HL-60 (cell line): ENCODE measurements around the gene R3HDM2.
A peak's percentile ranks its signal among the peaks of the same experiment; 100 is the strongest.

Experiments used
- DNase-seq, 2 experiments: peaks; one replicate each; pipeline ENCODE4 v3.0.0-alpha.2; 2010 to 2020; ENCODE audit warnings: low read depth in 1 of 2, low spot score in 1 of 2
- H3K27ac ChIP-seq: fragments of 250-450 bp; sonication (Bioruptor Pico); replicated peaks from 2 replicates; pipeline ENCODE4 v1.5.1; 2020; ENCODE audit warnings: mild to moderate bottlenecking, moderate library complexity
- H3K27me3 ChIP-seq: fragments of 250-450 bp; sonication (Bioruptor Pico); 2 replicates; pipeline ENCODE4 v1.5.1; 2021; ENCODE audit warnings: mild to moderate bottlenecking, moderate library complexity; ENCODE audit not compliant: insufficient read depth, poor library complexity, severe bottlenecking
- H3K4me3 ChIP-seq: replicated peaks from 2 replicates; pipeline ENCODE4 v1.5.1; 2011; ENCODE audit warnings: mild to moderate bottlenecking, control low read depth, low read length; ENCODE audit not compliant: insufficient read depth
- GABPA ChIP-seq: IDR thresholded peaks from 2 replicates; pipeline ENCODE4 v1.6.1; 2012; ENCODE audit warnings: low read depth
- POLR2AphosphoS5 ChIP-seq: IDR thresholded peaks from 2 replicates; pipeline ENCODE4 v1.6.1; 2012; ENCODE audit warnings: low read depth
- SPI1 ChIP-seq: IDR thresholded peaks from 2 replicates; pipeline ENCODE4 v1.6.1; 2012; ENCODE audit warnings: low read depth, mild to moderate bottlenecking, borderline replicate concordance
- TF ChIP-seq, protein P1 (sequence below): IDR thresholded peaks from 2 replicates; pipeline ENCODE4 v1.6.1; 2012; ENCODE audit warnings: low read depth; ENCODE audit not compliant: insufficient replicate concordance
- TF ChIP-seq, protein P2 (sequence below): IDR thresholded peaks from one replicate; pipeline ENCODE4 v1.5.1; 2011; ENCODE audit warnings: low read length, control low read depth, inconsistent platforms; ENCODE audit not compliant: insufficient read depth

The R3HDM2 gene

DNA sequence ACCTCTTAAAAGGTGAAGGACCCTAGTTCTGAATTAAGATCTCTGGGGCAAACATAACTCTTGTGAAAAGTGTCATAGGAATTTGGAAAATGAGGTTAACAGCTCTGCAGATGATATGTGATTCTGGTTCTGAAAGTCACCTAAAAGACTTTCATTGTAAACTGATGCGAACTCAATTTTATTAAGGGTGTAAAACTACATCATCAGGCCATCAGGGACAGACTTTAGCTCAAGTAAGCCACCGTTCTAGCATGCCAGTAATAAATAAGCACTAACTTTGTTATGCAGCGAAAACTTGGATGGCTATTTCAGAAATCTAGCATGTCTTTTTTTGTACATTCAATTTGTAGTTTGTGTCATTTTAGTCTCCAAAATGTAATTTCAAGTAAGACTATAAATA, 61.6 kb downstream of the R3HDM2 start:
- no peak overlapping the region for H3K27ac ChIP-seq
- no peak for DNase-seq
- TF ChIP-seq GABPA (no peak), SPI1 (no peak), POLR2AphosphoS5 (no peak)
- TF ChIP-seq, protein P1, sequence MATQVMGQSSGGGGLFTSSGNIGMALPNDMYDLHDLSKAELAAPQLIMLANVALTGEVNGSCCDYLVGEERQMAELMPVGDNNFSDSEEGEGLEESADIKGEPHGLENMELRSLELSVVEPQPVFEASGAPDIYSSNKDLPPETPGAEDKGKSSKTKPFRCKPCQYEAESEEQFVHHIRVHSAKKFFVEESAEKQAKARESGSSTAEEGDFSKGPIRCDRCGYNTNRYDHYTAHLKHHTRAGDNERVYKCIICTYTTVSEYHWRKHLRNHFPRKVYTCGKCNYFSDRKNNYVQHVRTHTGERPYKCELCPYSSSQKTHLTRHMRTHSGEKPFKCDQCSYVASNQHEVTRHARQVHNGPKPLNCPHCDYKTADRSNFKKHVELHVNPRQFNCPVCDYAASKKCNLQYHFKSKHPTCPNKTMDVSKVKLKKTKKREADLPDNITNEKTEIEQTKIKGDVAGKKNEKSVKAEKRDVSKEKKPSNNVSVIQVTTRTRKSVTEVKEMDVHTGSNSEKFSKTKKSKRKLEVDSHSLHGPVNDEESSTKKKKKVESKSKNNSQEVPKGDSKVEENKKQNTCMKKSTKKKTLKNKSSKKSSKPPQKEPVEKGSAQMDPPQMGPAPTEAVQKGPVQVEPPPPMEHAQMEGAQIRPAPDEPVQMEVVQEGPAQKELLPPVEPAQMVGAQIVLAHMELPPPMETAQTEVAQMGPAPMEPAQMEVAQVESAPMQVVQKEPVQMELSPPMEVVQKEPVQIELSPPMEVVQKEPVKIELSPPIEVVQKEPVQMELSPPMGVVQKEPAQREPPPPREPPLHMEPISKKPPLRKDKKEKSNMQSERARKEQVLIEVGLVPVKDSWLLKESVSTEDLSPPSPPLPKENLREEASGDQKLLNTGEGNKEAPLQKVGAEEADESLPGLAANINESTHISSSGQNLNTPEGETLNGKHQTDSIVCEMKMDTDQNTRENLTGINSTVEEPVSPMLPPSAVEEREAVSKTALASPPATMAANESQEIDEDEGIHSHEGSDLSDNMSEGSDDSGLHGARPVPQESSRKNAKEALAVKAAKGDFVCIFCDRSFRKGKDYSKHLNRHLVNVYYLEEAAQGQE: no peak
- TF ChIP-seq, protein P2, sequence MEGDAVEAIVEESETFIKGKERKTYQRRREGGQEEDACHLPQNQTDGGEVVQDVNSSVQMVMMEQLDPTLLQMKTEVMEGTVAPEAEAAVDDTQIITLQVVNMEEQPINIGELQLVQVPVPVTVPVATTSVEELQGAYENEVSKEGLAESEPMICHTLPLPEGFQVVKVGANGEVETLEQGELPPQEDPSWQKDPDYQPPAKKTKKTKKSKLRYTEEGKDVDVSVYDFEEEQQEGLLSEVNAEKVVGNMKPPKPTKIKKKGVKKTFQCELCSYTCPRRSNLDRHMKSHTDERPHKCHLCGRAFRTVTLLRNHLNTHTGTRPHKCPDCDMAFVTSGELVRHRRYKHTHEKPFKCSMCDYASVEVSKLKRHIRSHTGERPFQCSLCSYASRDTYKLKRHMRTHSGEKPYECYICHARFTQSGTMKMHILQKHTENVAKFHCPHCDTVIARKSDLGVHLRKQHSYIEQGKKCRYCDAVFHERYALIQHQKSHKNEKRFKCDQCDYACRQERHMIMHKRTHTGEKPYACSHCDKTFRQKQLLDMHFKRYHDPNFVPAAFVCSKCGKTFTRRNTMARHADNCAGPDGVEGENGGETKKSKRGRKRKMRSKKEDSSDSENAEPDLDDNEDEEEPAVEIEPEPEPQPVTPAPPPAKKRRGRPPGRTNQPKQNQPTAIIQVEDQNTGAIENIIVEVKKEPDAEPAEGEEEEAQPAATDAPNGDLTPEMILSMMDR: no peak
- H3K4me3 ChIP-seq: no peak overlapping the region
- no peaks in the 10 kb centered on the region for H3K27me3 ChIP-seq

DNA sequence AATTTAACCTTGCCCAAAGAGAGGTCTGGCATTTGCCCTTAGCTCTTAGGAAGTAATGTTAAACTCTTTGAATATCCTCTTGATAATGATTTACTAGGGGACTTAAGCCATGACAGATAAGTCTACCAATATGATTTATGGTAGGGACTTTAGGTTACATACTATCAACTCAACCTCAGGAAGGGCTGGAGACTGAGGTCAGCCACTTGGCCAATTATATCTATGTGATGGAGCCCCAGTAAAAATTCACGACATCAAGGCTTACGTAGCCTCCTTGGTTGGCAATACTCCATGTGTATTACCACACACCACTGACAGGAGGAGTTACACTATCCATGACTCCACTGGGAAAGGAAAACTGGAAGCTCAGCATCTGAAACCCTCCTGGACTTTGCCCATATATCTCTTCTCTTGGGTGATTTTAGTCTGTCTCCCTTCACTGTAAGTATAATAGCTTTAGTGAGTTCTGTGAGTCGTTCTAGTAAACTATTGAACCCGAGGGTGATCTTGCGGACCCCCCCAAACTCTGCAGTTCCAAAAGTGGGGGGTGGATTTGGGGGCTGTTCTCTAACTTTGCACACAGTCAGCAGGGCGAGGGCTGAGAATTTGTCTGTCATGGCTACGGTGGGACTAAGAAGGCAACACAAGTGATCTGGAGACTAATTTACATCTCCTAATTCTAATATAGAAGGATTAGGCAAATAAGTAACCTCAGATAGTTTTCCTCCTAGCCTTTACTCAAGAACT, 62.3 kb downstream of the R3HDM2 start:
- H3K4me3 ChIP-seq: no peak overlapping the region
- H3K27me3 ChIP-seq: no peaks in the 10 kb centered on the region
- H3K27ac ChIP-seq: no peak overlapping the region
- peak in 1 of 2 experiments; percentile 3 for DNase-seq
- TF ChIP-seq, protein P1: no peak
- TF ChIP-seq GABPA (no peak), POLR2AphosphoS5 (no peak), SPI1 (no peak)
- TF ChIP-seq, protein P2: no peak

DNA sequence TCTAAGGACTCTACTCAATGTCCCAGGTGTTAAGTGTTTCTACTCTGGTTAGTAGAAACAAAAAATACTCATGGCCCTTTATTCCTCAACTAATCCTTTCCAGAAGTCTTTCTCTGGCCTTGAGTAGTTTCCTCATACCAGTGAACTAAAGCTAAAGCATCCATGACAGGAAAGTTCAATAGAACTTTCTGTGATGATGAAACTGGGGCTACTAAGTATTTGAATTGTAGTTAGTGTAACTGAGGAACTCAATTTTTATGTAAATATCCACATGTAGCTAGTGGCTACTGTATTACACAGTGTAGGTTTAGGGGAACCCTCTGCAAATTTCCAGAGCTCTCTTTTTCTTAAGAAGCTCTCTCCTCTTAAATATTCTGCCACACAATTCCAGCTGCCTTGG, 63.7 kb downstream of the R3HDM2 start:
- no peak for DNase-seq
- no peak overlapping the region for H3K27ac ChIP-seq
- H3K4me3 ChIP-seq: no peak overlapping the region
- no peak for TF ChIP-seq SPI1
- TF ChIP-seq, protein P1: no peak
- H3K27me3 ChIP-seq: no peaks in the 10 kb centered on the region
